Measurements from ENCODE around the gene TOB1. TPM values are rescaled to one million over a fixed set of nuclear protein-coding genes. Genes with fewer than 3 reads are reported as not detected.
A peak's percentile ranks its signal among the peaks of the same experiment; 100 is the strongest.

TOB1 gene
- polyA plus RNA-seq, 1 of the 3 experiments (the other 2 are of a cell fraction) = 19.3 TPM

DNA sequence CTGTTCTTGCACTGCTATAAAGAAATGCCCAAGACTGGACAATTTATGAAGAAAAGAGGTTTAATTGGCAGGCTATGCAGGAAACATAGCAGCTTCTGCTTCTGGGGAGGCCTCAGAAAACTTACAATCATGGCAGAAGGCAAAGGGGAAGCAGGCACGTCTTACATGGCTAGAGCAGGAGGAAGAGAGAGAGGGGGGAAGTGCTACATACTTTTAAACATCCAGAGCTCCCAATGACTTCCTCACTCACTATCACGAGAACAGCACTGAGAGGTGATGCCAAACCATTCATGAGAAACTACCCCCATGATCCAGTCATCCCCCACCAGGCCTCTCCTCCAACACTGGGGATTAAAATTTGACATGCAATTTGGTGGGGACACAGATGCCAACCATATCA lies 17.4 kb downstream of the TOB1 start (continued):
- no peak for TF ChIP-seq GABPA (IDR thresholded peaks at IDR 0.05; ENCODE audit: low read depth)
- TF ChIP-seq TCF12 (IDR thresholded peaks at IDR 0.05) = no peak

- no peak overlapping the region for H2AFZ ChIP-seq (ENCODE audit: low read depth)
- POLR2A ChIA-PET = no interaction called here
- CTCF ChIA-PET = interaction anchor here (0.6 to 26.2 kb wide), 9 partner anchors 15 to 1086 kb away, joined by 3 to 820 read pairs (median 3); partner anchors contain the start of gene TOB1
- H3K9me2 ChIP-seq = no peaks in the 10 kb centered on the region
- no peaks in the 10 kb centered on the region for H3K27me3 ChIP-seq (ENCODE audit: insufficient read depth)
- H3K4me2 ChIP-seq = no peak overlapping the region
- DNase-seq = no peak
- H3K9me3 ChIP-seq = no peaks in the 10 kb centered on the region
- no peaks in the 10 kb centered on the region for H4K20me1 ChIP-seq (ENCODE audit: insufficient read depth)
- TF ChIP-seq RAD21 (IDR thresholded peaks at IDR 0.05; ENCODE audit: low read length) = 0 out of 2 replicates have a peak, but pooled peaks have one; percentile 4
- no peak for TF ChIP-seq GATA2 (CRISPR knock-in tag; IDR thresholded peaks at IDR 0.05)
- TF ChIP-seq MEF2A (IDR thresholded peaks at IDR 0.05; ENCODE audit: borderline replicate concordance, low read depth) = no peak
- no peak overlapping the region for H3K9ac ChIP-seq
- peaks cover 3 to 9% of the 10 kb centered on the region in 2 experiments; a peak in 2 of 4 replicates for H3K4me1 ChIP-seq (ENCODE audit: control insufficient read depth in 1 of 2, insufficient read depth in 2 of 2, low read depth in 1 of 2, low read length in 1 of 2)
- no peak overlapping the region for H3K27ac ChIP-seq (ENCODE audit: low read depth in 2 of 2, low read length in 1 of 2)
- H3K79me2 ChIP-seq (ENCODE audit: insufficient read depth) = no peaks in the 10 kb centered on the region
- 85% methylated on average over 3 of the region's 3 CpGs for WGBS (ENCODE audit: low lambda C conversion rate)
- H3K4me3 ChIP-seq (ENCODE audit: low read depth in 2 of 2, low read length in 1 of 2) = no peak overlapping the region
- H3K36me3 ChIP-seq (replicated peaks in 1 of 2; ENCODE audit: control insufficient read depth in 1 of 2, insufficient read depth in 2 of 2, low read length in 1 of 2) = no peaks in the 10 kb centered on the region
- no peaks in the 10 kb centered on the region for H3F3A ChIP-seq (replicated peaks; ENCODE audit: insufficient read depth)
Observed at GRCh38 chr17:50848039-50848438, 18.1 kb downstream of the TOB1 start.

DNA sequence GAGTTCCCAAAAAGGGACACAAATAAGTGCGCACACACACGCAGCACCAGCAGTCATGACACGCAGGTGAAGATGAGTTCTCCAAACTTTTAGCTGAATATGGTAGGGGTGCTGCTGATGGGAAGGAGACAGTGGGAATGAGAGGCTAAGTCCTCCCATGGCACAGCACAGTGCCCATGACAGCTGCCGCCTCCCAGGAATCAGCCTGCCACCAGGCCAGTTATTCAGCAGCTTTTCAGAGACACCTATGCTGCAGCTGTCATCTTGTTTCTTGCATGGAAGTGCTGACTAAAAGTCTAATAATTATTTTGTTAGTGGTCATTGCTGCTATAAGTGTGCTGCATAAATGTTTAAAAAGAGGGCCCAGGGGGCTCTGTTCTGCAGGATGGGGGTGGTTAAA lies 18.6 kb downstream of the TOB1 start:
- Histone ChIP-seq H4K20me1 (ENCODE audit: insufficient read depth) (no peaks in the 10 kb centered on the region), H3K9me2 (no peaks in the 10 kb centered on the region), H3K4me1 (ENCODE audit: control insufficient read depth in 1 of 2, insufficient read depth in 2 of 2, low read depth in 1 of 2, low read length in 1 of 2) (peaks cover 3 to 8% of the 10 kb centered on the region in 2 experiments; a peak in 2 of 4 replicates), H3K36me3 (replicated peaks in 1 of 2; ENCODE audit: control insufficient read depth in 1 of 2, insufficient read depth in 2 of 2, low read length in 1 of 2) (no peaks in the 10 kb centered on the region), H3K4me2 (no peak overlapping the region), H3F3A (replicated peaks; ENCODE audit: insufficient read depth) (no peaks in the 10 kb centered on the region), H3K79me2 (ENCODE audit: insufficient read depth) (no peaks in the 10 kb centered on the region), H3K4me3 (ENCODE audit: low read depth in 2 of 2, low read length in 1 of 2) (no peak overlapping the region), H3K9ac (no peak overlapping the region), H3K9me3 (no peaks in the 10 kb centered on the region), H2AFZ (ENCODE audit: low read depth) (no peak overlapping the region), H3K27ac (ENCODE audit: low read depth in 2 of 2, low read length in 1 of 2) (no peak overlapping the region), H3K27me3 (ENCODE audit: insufficient read depth) (no peaks in the 10 kb centered on the region)
- no peak for TF ChIP-seq FOSL2 (IDR thresholded peaks at IDR 0.05; ENCODE audit: borderline replicate concordance, low read depth)
- no peak for TF ChIP-seq RAD21 (IDR thresholded peaks at IDR 0.05; ENCODE audit: low read length)
- TF ChIP-seq PBX3 (IDR thresholded peaks at IDR 0.05) = no peak
- no peak for TF ChIP-seq TAF1 (IDR thresholded peaks at IDR 0.05; ENCODE audit: borderline replicate concordance, low read depth, low read length)
- TF ChIP-seq RCOR1 (IDR thresholded peaks at IDR 0.05; ENCODE audit: low read length) = no peak
- no peak for TF ChIP-seq REST (IDR thresholded peaks at IDR 0.05; ENCODE audit: low read depth, low read length)
- no peak for TF ChIP-seq CHD2 (IDR thresholded peaks at IDR 0.05; ENCODE audit: low read length, partially characterized antibody)
- no peak for TF ChIP-seq POLR2AphosphoS5 (IDR thresholded peaks at IDR 0.05; ENCODE audit: low read depth, low read length)
- TF ChIP-seq SMC3 (IDR thresholded peaks at IDR 0.05; ENCODE audit: low read depth, low read length) = no peak
- no peak for TF ChIP-seq CTCF (IDR thresholded peaks at IDR 0.05)
- TF ChIP-seq MEF2A (IDR thresholded peaks at IDR 0.05; ENCODE audit: borderline replicate concordance, low read depth) = no peak
- no peak for TF ChIP-seq NFIC (IDR thresholded peaks at IDR 0.05; ENCODE audit: borderline replicate concordance)
- no peak for TF ChIP-seq IRF3 (IDR thresholded peaks at IDR 0.05; ENCODE audit: low read depth, low read length)
- TF ChIP-seq RXRA (IDR thresholded peaks at IDR 0.05; ENCODE audit: borderline replicate concordance, low read depth) = no peak
- no peak for TF ChIP-seq SIN3A (IDR thresholded peaks at IDR 0.05; ENCODE audit: borderline replicate concordance, low read depth, low read length)
- WGBS (ENCODE audit: low lambda C conversion rate) = 90% methylated on average over 4 of the region's 4 CpGs
- ChIA-PET CTCF (interaction anchor here (0.6 to 26.2 kb wide), 7 partner anchors 16 to 306 kb away, joined by 3 to 820 read pairs (median 4); partner anchors contain the start of gene TOB1), POLR2A (no interaction called here)
- no peak for DNase-seq
